ENCODE data around the gene PTPN22.

DNA sequence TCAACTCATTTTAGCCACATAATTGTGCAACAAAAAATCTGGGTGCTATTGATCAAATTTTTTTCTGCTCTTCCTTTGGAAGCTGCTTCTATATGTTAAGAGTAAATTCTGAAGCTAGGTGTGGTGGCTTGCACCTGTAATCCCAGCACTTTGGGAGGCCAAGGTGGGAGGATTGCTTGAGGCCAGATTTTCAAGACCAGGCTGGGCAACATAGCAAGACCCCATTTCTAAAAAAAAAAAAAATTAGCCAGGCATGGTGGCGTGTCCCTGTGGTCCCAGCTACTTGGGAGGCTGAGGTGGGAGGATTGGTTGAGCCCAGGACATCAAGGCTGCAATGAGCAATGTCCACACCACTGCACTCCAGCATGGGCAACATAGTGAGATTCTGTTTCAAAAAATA, 35.0 kb downstream of the PTPN22 start:
- TF ChIP-seq, protein P1, sequence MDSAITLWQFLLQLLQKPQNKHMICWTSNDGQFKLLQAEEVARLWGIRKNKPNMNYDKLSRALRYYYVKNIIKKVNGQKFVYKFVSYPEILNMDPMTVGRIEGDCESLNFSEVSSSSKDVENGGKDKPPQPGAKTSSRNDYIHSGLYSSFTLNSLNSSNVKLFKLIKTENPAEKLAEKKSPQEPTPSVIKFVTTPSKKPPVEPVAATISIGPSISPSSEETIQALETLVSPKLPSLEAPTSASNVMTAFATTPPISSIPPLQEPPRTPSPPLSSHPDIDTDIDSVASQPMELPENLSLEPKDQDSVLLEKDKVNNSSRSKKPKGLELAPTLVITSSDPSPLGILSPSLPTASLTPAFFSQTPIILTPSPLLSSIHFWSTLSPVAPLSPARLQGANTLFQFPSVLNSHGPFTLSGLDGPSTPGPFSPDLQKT (IDR thresholded peaks at IDR 0.05; ENCODE audit: borderline replicate concordance, low read depth, low read length), result no peak
- TF ChIP-seq YY1 (tag by site-specific recombination; IDR thresholded peaks at IDR 0.05), result no peak
- TF ChIP-seq ZNF112 (tag by site-specific recombination; IDR thresholded peaks at IDR 0.05), result no peak
- TF ChIP-seq FEZF1 (tag by site-specific recombination; IDR thresholded peaks at IDR 0.05), result no peak
- TF ChIP-seq KLF1 (tag by site-specific recombination; IDR thresholded peaks at IDR 0.05), result no peak
- TF ChIP-seq, protein P2, sequence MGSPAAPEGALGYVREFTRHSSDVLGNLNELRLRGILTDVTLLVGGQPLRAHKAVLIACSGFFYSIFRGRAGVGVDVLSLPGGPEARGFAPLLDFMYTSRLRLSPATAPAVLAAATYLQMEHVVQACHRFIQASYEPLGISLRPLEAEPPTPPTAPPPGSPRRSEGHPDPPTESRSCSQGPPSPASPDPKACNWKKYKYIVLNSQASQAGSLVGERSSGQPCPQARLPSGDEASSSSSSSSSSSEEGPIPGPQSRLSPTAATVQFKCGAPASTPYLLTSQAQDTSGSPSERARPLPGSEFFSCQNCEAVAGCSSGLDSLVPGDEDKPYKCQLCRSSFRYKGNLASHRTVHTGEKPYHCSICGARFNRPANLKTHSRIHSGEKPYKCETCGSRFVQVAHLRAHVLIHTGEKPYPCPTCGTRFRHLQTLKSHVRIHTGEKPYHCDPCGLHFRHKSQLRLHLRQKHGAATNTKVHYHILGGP (tag by site-specific recombination; IDR thresholded peaks at IDR 0.05), result no peak
- no peak for TF ChIP-seq SP7 (tag by site-specific recombination; IDR thresholded peaks at IDR 0.05)
- TF ChIP-seq, protein P3, sequence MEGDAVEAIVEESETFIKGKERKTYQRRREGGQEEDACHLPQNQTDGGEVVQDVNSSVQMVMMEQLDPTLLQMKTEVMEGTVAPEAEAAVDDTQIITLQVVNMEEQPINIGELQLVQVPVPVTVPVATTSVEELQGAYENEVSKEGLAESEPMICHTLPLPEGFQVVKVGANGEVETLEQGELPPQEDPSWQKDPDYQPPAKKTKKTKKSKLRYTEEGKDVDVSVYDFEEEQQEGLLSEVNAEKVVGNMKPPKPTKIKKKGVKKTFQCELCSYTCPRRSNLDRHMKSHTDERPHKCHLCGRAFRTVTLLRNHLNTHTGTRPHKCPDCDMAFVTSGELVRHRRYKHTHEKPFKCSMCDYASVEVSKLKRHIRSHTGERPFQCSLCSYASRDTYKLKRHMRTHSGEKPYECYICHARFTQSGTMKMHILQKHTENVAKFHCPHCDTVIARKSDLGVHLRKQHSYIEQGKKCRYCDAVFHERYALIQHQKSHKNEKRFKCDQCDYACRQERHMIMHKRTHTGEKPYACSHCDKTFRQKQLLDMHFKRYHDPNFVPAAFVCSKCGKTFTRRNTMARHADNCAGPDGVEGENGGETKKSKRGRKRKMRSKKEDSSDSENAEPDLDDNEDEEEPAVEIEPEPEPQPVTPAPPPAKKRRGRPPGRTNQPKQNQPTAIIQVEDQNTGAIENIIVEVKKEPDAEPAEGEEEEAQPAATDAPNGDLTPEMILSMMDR (tag by site-specific recombination; IDR thresholded peaks at IDR 0.05), result no peak
